Endothelial cell of umbilical vein (primary cell): Measurements from ENCODE around the gene CCNI. TPM values are rescaled to one million over a fixed set of nuclear protein-coding genes. Genes with fewer than 3 reads are reported as not detected.

Source experiments
- BruUV-seq: library from RNA; stranded (reverse); fragments of 400-500 nt; replicated peaks from 2 replicates; lab custom pipeline; 2021; lab: Mats Ljungman, UMichigan
- CTCF ChIA-PET: fragments of 300-600, 350-600 bp; sonication (Branson Sonifier 250); formaldehyde crosslinking; loops from one replicate; lab custom pipeline; 2021; ENCODE audit warnings: antibody characterized with exemption, inconsistent platforms; lab: Charles Lee
- POLR2A ChIA-PET: fragments of 300-600, 350-600 bp; sonication (Branson Sonifier 250); formaldehyde crosslinking; loops from one replicate; lab custom pipeline; 2021; ENCODE audit warnings: antibody characterized with exemption, inconsistent platforms; lab: Charles Lee
- DNase-seq: peaks from one replicate; pipeline ENCODE4 v3.0.0-alpha.2; 2011; ENCODE audit warnings: low read depth, low spot score
- FAIRE-seq: peaks from 2 replicates; lab custom pipeline; 2011; peaks lifted over from hg19 to GRCh38; lab: Jason Lieb, UNC
- H2AFZ ChIP-seq: 2 replicates; pipeline ENCODE4 v1.6.0; 2012; ENCODE audit warnings: low read depth, low read length, control low read depth, inconsistent platforms
- H3K27ac ChIP-seq: 2 replicates; pipeline ENCODE4 v1.5.1; 2011; ENCODE audit warnings: low read depth, mild to moderate bottlenecking, control low read depth, low read length, moderate library complexity; ENCODE audit not compliant: insufficient read depth
- H3K27me3 ChIP-seq, 2 experiments: 2 replicates each; pipeline versions ENCODE4 v1.6.0 to v1.6.1; 2011; ENCODE audit warnings: low read length in 2 of 2, mixed read lengths in 1 of 2; ENCODE audit not compliant: control insufficient read depth in 2 of 2, insufficient read depth in 2 of 2
- H3K36me3 ChIP-seq, 2 experiments: 2 replicates in 1 of 2; 3 replicates in 1 of 2; pipeline ENCODE4 v1.5.1; 2011; ENCODE audit warnings: low read length in 2 of 2, mild to moderate bottlenecking in 1 of 2, moderate library complexity in 1 of 2; ENCODE audit not compliant: control insufficient read depth in 2 of 2, insufficient read depth in 2 of 2; ENCODE audit errors: extremely low read depth in 1 of 2
- H3K4me1 ChIP-seq: 3 replicates; pipeline ENCODE4 v1.5.1; 2011; ENCODE audit warnings: mild to moderate bottlenecking, low read length; ENCODE audit not compliant: control insufficient read depth, insufficient read depth; ENCODE audit errors: extremely low read depth
- H3K4me2 ChIP-seq: 2 replicates; pipeline ENCODE4 v1.6.1; 2011; ENCODE audit warnings: low read length, control low read depth, mixed read lengths; ENCODE audit not compliant: insufficient read depth
- H3K4me3 ChIP-seq, 3 experiments: fragments of 200-600 bp in 1 of 3; sonication (generic), shearing (Covaris generic) in 1 of 3; replicated peaks in 1 of 3; 2 replicates each; pipeline ENCODE4 v1.5.1; 2011 to 2016; ENCODE audit warnings: control low read depth in 3 of 3, low read length in 3 of 3, mild to moderate bottlenecking in 2 of 3, inconsistent platforms in 1 of 3, low read depth in 1 of 3, moderate library complexity in 1 of 3; ENCODE audit not compliant: insufficient read depth in 1 of 3
- H3K79me2 ChIP-seq: 2 replicates; pipeline ENCODE4 v1.6.0; 2012; ENCODE audit warnings: low read length, inconsistent platforms; ENCODE audit not compliant: control insufficient read depth, insufficient read depth
- H3K9ac ChIP-seq: replicated peaks from 2 replicates; pipeline ENCODE3; 2011; ENCODE audit warnings: low read length, control low read depth; ENCODE audit not compliant: insufficient read depth; ENCODE audit errors: extremely low read depth
- H3K9me1 ChIP-seq: replicated peaks from 3 replicates; pipeline ENCODE4 v1.6.0; 2011; ENCODE audit warnings: mild to moderate bottlenecking, low read length; ENCODE audit not compliant: control insufficient read depth, insufficient read depth; ENCODE audit errors: extremely low read depth
- H3K9me3 ChIP-seq: replicated peaks from 2 replicates; pipeline ENCODE4 v1.5.1; 2012; ENCODE audit warnings: low read length, inconsistent platforms; ENCODE audit not compliant: control insufficient read depth, insufficient read depth
- H4K20me1 ChIP-seq: replicated peaks from 2 replicates; pipeline ENCODE3; 2011; ENCODE audit warnings: mild to moderate bottlenecking, low read length; ENCODE audit not compliant: control insufficient read depth, insufficient read depth; ENCODE audit errors: extremely low read depth
- EZH2 ChIP-seq: IDR thresholded peaks from 2 replicates; pipeline ENCODE4 v1.6.1; 2012; ENCODE audit warnings: borderline replicate concordance, low read depth, mild to moderate bottlenecking, moderate library complexity, low read length, inconsistent platforms; ENCODE audit not compliant: severe bottlenecking
- FOS ChIP-seq: IDR thresholded peaks from 2 replicates; pipeline ENCODE4 v1.6.1; 2011; ENCODE audit warnings: mild to moderate bottlenecking, low read length, moderate library complexity, borderline replicate concordance; ENCODE audit not compliant: insufficient read depth
- GATA2 ChIP-seq: IDR thresholded peaks from 2 replicates; pipeline ENCODE4 v1.7.0; 2011; ENCODE audit warnings: low read depth, mild to moderate bottlenecking, moderate library complexity, mixed read lengths, low read length; ENCODE audit not compliant: insufficient read length, insufficient read depth
- JUN ChIP-seq: IDR thresholded peaks from 2 replicates; pipeline ENCODE4 v1.6.1; 2011; ENCODE audit warnings: borderline replicate concordance, low read depth; ENCODE audit not compliant: insufficient read length, insufficient read depth
- MYC ChIP-seq: IDR thresholded peaks from one replicate; pipeline ENCODE4 v1.6.1; 2011; ENCODE audit warnings: mild to moderate bottlenecking, low read depth, low read length
- POLR2A ChIP-seq: IDR thresholded peaks from 2 replicates; pipeline ENCODE4 v1.6.1; 2012; ENCODE audit warnings: low read depth, mild to moderate bottlenecking, control low read depth, low read length
- POLR2AphosphoS5 ChIP-seq: IDR thresholded peaks from 2 replicates; pipeline ENCODE4 v1.6.1; 2012; ENCODE audit warnings: low read depth, mild to moderate bottlenecking, control low read depth, low read length, moderate library complexity; ENCODE audit not compliant: insufficient read depth
- dilution Hi-C: fragments of 300-500 bp; cut with MboI; formaldehyde crosslinking; loops from one replicate; pipeline ENCODE4 v1.15.0; 2019; ENCODE audit warnings: low sequenced_read_pairs; ENCODE audit not compliant: extremely low pct_ligation_motif_present
- intact Hi-C: fragments of 100-400 bp; cut with micrococcal nuclease; formaldehyde crosslinking; loops from one replicate; pipeline ENCODE4 v1.10.0; 2022
- polyA plus RNA-seq, 4 experiments: library from polyadenylated mRNA; depleted of rRNA in 3 of 4; stranded (reverse) in 3 of 4; unstranded in 1 of 4; fragments of >200 nt; gene quantifications; 2 replicates each; pipeline versions ENCODE4 v1.2.1 to v1.2.3, GENCODE V29; 2011 to 2012; ENCODE audit warnings: missing spikeins in 1 of 4
- total RNA-seq: library from RNA; stranded (reverse); gene quantifications from 2 replicates; pipeline ENCODE4 v1.2.3, GENCODE V29; 2021

The CCNI gene
- total and polyA plus RNA-seq, 2 donors (not counting 3 experiments of a cell fraction or from before 2014, with no cell fraction given): 88.6 to 212 TPM

- Histone ChIP-seq H3K9ac (peak overlapping the region; percentile 95), H2AFZ (no peak overlapping the region), H3K36me3 (peaks cover 0 to 6% of the 10 kb centered on the region in 2 experiments), H3K9me3 (no peaks in the 10 kb centered on the region), H3K4me3 (peak overlapping the region in 1 of 3 experiments; percentile 28), H3K27me3 (no peaks in the 10 kb centered on the region), H3K4me1 (peaks cover 91% of the 10 kb centered on the region), H3K79me2 (peaks cover 30% of the 10 kb centered on the region), H3K4me2 (peak overlapping the region; percentile 98), H3K9me1 (no peaks in the 10 kb centered on the region), H3K27ac (peak overlapping the region; percentile 100), H4K20me1 (no peaks in the 10 kb centered on the region)
- ChIA-PET CTCF (interaction anchor here (1.3 to 2.0 kb wide), 8 partner anchors 12 to 196 kb away, joined by 3 to 8 read pairs (median 4); partner anchors contain the start of gene SEPTIN11), POLR2A (interaction anchor here (5.0 kb wide), 1 partner anchor 57 kb away, joined by 24 read pairs; the partner anchor contains the start of gene SEPTIN11)
- dilution Hi-C loops: no loop called here
- peak; percentile 89 for FAIRE-seq
- peak; percentile 95 for DNase-seq
- BruUV-seq: no TSS peak
- intact Hi-C loops: loop anchor here (1.0 to 2.0 kb wide), 6 partner anchors 23 to 254 kb away; partner anchors contain the start of genes CCNG2 and SEPTIN11
- TF ChIP-seq JUN (peak; percentile 69), POLR2A (peak; percentile 54), MYC (no peak), POLR2AphosphoS5 (peak; percentile 74), GATA2 (peak; percentile 71), FOS (peak; percentile 46), EZH2 (no peak)
These were observed 68.2 kb downstream of the CCNI start for GRCh38 chr4:77007358-77008230.
